Measurements from ENCODE around the gene SRRM2.

DNA sequence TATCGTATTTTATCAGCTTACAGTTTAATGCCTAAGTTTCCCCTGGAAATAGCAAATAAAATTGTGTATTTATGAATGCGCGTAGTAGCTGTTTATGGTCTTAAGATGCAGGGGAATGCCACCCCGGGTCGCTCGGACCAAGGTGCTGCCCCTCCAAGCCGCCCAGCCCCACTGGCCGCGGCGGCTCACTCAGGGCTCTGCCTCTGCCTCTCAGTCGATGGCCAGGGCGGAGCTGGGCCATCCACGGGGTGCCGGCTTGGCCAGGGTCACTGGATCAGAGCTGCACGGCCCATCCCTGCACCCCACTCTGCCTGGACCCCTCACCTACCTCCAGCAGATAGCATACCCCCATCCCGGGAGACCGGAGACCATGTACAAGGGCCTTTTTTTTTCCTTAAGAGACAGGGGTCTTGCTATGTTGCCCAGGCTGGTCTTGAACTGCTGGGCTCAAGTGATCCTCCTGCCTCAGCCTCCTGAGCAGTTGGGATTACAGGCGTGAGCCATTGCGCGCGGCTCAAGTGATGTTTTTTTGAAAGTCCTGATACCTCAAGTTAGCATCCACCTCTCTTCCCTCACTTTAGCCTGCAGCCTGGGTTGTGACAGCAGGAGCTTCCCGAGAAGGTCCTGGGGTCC is 43.4 kb upstream of the SRRM2 start:
- TF ChIP-seq EZH2 (IDR thresholded peaks at IDR 0.05; ENCODE audit: insufficient read depth, poor library complexity, severe bottlenecking), result no peak
- TF ChIP-seq EZH2phosphoT487 (IDR thresholded peaks at IDR 0.05; ENCODE audit: insufficient read depth, low read depth), result no peak

All from GM23248 (cell line).